AG04449 (cell line): Measurements from ENCODE around the gene PMF1.
A peak's percentile ranks its signal among the peaks of the same experiment; 100 is the strongest.

ENCODE experiments used
- CTCF ChIA-PET: fragments of 350-600 bp; formaldehyde crosslinking; extraction: SDS; loops from one replicate; lab custom pipeline; 2021; ENCODE audit warnings: antibody characterized with exemption; lab: Yijun Ruan, JAX
- POLR2A ChIA-PET: fragments of 400-600, 350-600 bp; formaldehyde crosslinking; extraction: SDS; loops from one replicate; lab custom pipeline; 2020; ENCODE audit warnings: antibody characterized with exemption, inconsistent platforms; lab: Yijun Ruan, JAX
- DNase-seq: peaks from one replicate; pipeline ENCODE4 v3.0.0-alpha.2; 2010; ENCODE audit warnings: low read depth, low spot score
- H3K4me3 ChIP-seq: 2 replicates; pipeline ENCODE4 v1.5.1; 2011; ENCODE audit warnings: low read depth, mild to moderate bottlenecking, control low read depth, low read length
- TF ChIP-seq, protein P1 (sequence below): IDR thresholded peaks from one replicate; pipeline ENCODE4 v1.5.1; 2011; ENCODE audit warnings: mild to moderate bottlenecking, moderate library complexity, low read length, control low read depth, inconsistent platforms; ENCODE audit not compliant: insufficient read depth; ENCODE audit errors: missing control alignments

PMF1 gene

DNA sequence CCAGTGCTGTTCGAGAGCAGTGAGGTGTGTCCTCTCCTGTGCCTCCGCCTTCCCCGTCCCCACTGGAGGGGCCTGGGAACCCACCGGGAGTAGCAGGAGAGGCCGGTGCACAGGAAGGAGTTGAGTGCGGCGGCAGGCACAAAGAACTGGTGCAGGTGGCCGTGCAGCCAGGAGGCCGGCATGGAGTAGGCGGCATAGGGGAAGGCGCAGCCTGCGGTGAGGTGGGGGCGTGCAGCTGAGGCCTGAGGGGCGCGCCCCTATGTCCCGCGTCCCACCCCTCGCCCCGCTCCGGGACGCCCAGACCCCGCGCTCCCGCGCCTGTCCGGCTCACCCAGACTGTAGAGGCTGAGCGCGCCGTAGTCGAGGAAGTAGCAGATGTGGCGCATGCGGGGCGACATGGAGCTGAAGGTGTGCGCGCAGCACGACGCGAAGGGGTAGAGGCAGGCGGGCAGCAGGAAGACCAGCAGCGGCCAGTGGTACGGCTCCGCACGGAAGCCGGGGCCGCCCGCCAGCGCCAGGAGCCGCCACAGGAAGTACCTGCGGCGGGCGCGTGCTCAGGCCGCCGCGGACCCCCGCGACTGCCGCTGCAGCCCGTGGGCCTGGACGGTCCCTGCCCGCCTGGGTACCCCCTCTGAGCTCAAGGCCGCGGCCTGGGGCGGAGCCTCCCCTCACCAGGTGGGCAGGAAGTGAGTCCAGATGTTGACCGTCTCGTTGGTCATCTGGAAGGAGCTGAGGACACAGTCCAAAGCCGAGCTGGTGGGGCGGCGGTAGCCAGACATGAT lies 32.8 kb downstream of the PMF1 start:
- peak overlapping the region; percentile 40 for H3K4me3 ChIP-seq
- ChIA-PET CTCF (interaction anchor here (0.7 to 1.5 kb wide), 11 partner anchors 12 to 156 kb away, joined by 3 to 6 read pairs (median 4); no protein-coding TSS in a partner anchor), POLR2A (interaction anchor here (0.7 kb wide), 1 partner anchor 229 kb away, joined by 3 read pairs; no protein-coding TSS in a partner anchor)
- DNase-seq = no peak
- TF ChIP-seq, protein P1, sequence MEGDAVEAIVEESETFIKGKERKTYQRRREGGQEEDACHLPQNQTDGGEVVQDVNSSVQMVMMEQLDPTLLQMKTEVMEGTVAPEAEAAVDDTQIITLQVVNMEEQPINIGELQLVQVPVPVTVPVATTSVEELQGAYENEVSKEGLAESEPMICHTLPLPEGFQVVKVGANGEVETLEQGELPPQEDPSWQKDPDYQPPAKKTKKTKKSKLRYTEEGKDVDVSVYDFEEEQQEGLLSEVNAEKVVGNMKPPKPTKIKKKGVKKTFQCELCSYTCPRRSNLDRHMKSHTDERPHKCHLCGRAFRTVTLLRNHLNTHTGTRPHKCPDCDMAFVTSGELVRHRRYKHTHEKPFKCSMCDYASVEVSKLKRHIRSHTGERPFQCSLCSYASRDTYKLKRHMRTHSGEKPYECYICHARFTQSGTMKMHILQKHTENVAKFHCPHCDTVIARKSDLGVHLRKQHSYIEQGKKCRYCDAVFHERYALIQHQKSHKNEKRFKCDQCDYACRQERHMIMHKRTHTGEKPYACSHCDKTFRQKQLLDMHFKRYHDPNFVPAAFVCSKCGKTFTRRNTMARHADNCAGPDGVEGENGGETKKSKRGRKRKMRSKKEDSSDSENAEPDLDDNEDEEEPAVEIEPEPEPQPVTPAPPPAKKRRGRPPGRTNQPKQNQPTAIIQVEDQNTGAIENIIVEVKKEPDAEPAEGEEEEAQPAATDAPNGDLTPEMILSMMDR = no peak

DNA sequence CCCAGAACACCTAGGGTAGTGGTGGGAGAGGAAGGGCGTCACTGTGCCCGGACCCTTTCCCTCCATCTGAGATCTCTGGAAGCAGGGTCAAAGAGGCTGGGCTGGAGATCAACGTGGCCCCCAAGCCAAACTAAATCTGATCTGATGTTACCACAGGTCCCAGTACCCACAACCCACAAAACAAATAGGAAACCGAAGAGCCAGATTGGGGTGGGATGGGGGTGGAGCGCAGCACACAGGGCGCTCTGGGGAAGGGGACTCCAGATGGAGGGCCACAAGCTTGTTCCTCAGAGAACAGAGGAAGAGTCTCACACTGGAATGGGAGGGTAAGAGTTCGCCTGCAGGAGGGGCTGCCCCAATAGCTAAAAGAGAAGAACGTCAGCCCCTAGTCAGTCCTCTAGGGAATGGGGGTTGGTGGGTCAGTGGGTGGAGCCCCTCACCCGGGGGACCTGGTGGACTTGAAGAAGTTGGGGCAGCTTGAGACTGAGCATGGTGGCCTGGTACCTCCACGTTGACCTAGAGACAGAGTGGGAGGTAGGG lies 33.5 kb downstream of the PMF1 start:
- POLR2A ChIA-PET = interaction anchor here (0.6 kb wide), 1 partner anchor 13 kb away, joined by 4 read pairs; no protein-coding TSS in a partner anchor
- TF ChIP-seq, protein P1 = no peak
- CTCF ChIA-PET = interaction anchor here (0.7 to 1.5 kb wide), 10 partner anchors 11 to 156 kb away, joined by 3 to 6 read pairs (median 4); no protein-coding TSS in a partner anchor
- no peak for DNase-seq
- H3K4me3 ChIP-seq = no peak overlapping the region

DNA sequence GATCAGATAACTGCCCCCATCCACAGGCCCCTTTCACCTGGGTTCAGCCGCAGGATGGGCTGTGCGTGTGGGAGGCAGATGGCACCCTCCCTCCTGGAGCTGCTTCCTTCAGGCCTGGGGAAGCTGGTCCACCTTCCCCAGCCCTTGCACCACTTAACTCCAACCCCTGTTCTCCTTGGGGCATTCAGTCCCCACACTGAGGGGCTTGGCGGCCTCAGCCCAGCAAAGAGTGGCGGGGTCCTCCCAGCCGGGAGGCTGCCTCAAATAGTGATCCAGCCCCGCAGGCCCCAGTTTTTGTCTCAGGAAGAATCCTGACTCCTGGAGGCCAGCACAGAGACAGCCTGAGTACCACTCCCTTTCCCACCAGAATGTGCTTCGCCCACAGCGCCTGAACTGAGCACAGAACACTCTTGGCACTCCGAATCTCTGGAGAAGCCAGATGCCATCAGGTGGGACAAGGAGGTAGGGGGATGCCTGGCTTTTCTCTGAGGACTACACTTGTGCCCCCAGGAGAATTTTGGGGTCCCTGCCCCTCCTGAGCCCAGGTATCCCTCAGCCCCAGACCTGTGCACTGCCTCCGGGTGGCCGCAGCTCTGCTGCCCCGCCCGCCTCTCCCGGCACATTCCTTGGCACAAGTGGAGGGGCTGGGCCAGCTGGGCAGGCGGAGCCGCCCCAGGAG lies 34.1 kb downstream of the PMF1 start:
- no peak for DNase-seq
- ChIA-PET POLR2A (interaction anchor here (0.6 kb wide), 1 partner anchor 14 kb away, joined by 4 read pairs; no protein-coding TSS in a partner anchor), CTCF (interaction anchor here (0.8 to 1.5 kb wide), 8 partner anchors 11 to 157 kb away, joined by 3 to 5 read pairs (median 4); no protein-coding TSS in a partner anchor)
- no peak overlapping the region for H3K4me3 ChIP-seq
- TF ChIP-seq, protein P1 = no peak

DNA sequence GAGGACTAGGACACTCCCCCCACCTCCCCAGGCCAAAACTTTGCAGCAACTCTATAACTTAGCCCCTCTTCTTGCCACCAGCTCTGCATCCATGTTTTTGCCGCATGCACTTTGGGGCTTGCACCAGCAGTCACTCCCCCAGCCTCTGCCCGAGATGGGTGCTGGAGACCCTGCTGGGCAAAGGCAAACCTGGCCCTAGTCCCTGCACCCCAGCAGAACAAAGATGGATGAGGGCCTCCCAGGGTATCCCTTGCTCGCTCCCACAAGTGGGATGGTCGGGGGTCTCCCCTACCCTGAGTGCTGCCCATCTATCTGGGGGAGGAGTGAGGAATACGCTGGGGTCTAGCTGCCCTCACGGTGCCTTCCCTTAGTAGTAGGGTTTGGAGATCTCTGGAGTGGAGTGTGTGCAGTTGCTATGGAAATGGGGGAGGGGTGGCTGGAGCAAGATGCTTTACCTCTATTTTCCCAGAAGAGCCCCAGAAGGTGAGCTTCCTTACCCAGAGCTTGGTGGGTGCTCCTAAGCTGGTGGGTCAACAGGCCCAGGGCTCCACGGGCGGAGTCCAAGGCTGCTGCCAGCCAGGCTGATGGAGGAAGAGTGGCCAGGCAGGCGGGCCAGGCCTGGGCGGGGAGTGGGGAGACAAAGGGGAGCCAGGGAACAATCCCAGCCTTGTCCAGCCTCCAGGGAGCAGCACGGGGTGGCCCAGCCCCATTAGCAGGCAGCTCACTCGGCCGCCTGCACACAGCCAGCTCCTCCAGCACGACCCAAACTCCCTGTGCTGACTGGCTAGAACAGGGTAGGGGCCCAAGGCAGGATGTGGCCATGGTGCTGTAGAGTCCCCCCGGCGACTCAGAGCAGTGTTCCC lies 34.9 kb downstream of the PMF1 start, which contains the start of gene PAQR6:
Gene PAQR6 (minus strand): TSS at position 597 of the 863 bp plus-strand sequence. CDS start 1,325 bp downstream, outside the sequence.
- no peak for DNase-seq
- ChIA-PET CTCF (interaction anchor here (1.5 kb wide), 1 partner anchor 10 kb away, joined by 4 read pairs; no protein-coding TSS in a partner anchor), POLR2A (no interaction called here)
- H3K4me3 ChIP-seq = no peak within 1 kb of the TSS
- TF ChIP-seq, protein P1 = no peak

DNA sequence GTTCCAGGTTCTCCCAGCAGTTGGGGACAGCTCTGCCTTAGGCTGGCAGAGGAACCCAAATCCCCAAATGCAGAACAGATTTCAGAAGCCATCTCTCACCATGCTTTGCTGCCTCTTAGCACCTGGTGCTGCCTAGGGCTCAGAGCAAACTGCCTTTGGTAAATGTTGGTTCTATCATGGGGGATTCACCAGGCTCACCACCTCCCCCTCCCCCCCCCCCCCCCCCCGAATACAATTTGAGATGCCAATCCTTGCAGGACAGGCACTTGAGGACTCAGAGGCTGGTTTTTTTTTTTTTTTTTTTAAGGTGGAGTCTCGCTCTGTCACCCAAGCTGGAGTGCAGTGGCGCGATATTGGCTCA lies 35.5 kb downstream of the PMF1 start:
- CTCF ChIA-PET = no interaction called here
- TF ChIP-seq, protein P1 = no peak
- no peak overlapping the region for H3K4me3 ChIP-seq
- no peak for DNase-seq
- POLR2A ChIA-PET = no interaction called here
